ENCODE measurements around the gene TBC1D14.

GRCh38 chr4:7019367-7019766 lies 109.7 kb downstream of the TBC1D14 start:
- TF ChIP-seq CTCF (IDR thresholded peaks at IDR 0.05; ENCODE audit: low read depth, low read length): no peak
- TF ChIP-seq EZH2phosphoT487 (IDR thresholded peaks at IDR 0.05; ENCODE audit: low read depth): no peak
